Activated CD8-positive, alpha-beta T cell treated with anti-CD3 and anti-CD28 coated beads for 36 hours (primary cell): ENCODE results near the gene PLEKHJ1. TPM values are rescaled to one million over a fixed set of nuclear protein-coding genes. Genes with fewer than 3 reads are reported as not detected.

ENCODE experiments used
- ATAC-seq: fragments of 200-7000 bp; cut with Tn5 transposase; one replicate; pipeline ENCODE4 v1.10.0; 2021; ENCODE audit warnings: mild to moderate bottlenecking, moderate library complexity
- CTCF ChIA-PET: fragments of 350-600 bp; sonication (Branson Sonifier 250); formaldehyde crosslinking; loops from one replicate; lab custom pipeline; 2021; ENCODE audit warnings: antibody characterized with exemption; lab: Charles Lee
- POLR2A ChIA-PET: fragments of 350-600 bp; sonication (Branson Sonifier 250); formaldehyde crosslinking; loops from one replicate; lab custom pipeline; 2021; ENCODE audit warnings: antibody characterized with exemption; lab: Charles Lee
- DNase-seq: peaks from one replicate; pipeline ENCODE4 v3.0.0-alpha.2; 2020
- H3K27ac Mint-ChIP-seq: one replicate; pipeline ENCODE4 v1.8.0; 2021; ENCODE audit warnings: mild to moderate bottlenecking, mixed read lengths
- H3K27me3 Mint-ChIP-seq: one replicate; pipeline ENCODE4 v1.8.0; 2021; ENCODE audit warnings: mixed read lengths
- H3K36me3 Mint-ChIP-seq: one replicate; pipeline ENCODE4 v1.8.0; 2021; ENCODE audit warnings: low read depth, mixed read lengths
- H3K4me1 Mint-ChIP-seq: one replicate; pipeline ENCODE4 v1.8.0; 2021; ENCODE audit warnings: low read depth, mixed read lengths
- H3K4me3 Mint-ChIP-seq: one replicate; pipeline ENCODE4 v1.8.0; 2021; ENCODE audit warnings: mild to moderate bottlenecking, moderate library complexity, mixed read lengths
- H3K9me3 Mint-ChIP-seq: one replicate; pipeline ENCODE4 v1.8.0; 2021; ENCODE audit warnings: mixed read lengths
- CTCF ChIP-seq: fragments of 200-600 bp; IDR thresholded peaks from one replicate; pipeline ENCODE4 v1.8.0; 2022; ENCODE audit warnings: antibody characterized with exemption, mild to moderate bottlenecking
- intact Hi-C: fragments of 100-400 bp; cut with micrococcal nuclease; formaldehyde crosslinking; loops from one replicate; pipeline ENCODE4 v1.10.0; 2022
- total RNA-seq, 2 experiments: library from RNA; stranded (reverse); gene quantifications; one replicate each; pipeline ENCODE4 v1.2.3, GENCODE V29; 2021

PLEKHJ1 gene
- total RNA-seq, 2 experiments from 2014 or later = 65.3 to 72.8 TPM

- POLR2A ChIA-PET = interaction anchor here (0.9 to 10.4 kb wide), 3 partner anchors 12 to 141 kb away, joined by 3 to 202 read pairs (median 6); partner anchors contain the start of genes AMH and JSRP1
- H3K4me3 Mint-ChIP-seq = no peak overlapping the region
- peaks cover 49% of the 10 kb centered on the region for H3K36me3 Mint-ChIP-seq
Measured at GRCh38 chr19:2243274-2244124, 7.4 kb upstream of the PLEKHJ1 start.

DNA sequence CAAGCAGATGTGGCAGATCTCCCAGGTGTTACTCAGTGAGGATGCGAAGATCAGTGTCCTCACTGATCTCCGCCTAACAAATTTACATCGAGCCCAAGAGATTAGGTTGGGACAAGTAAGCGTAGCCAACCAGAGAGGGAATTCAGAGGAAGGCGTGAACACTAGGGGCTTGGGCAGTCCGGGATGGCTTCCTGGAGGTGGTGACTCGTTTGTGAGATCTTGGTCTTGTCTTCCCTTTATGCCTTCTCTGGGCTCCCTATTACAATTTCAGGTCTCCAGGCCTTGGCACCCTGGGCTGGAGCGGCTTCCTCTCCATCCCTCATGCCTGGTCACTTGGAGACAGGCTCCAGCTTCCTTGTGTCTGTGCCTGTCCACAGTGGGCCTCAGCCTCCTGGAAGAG lies 6.7 kb upstream of the PLEKHJ1 start:
- no peaks in the 10 kb centered on the region for H3K9me3 Mint-ChIP-seq
- H3K36me3 Mint-ChIP-seq = peaks cover 56% of the 10 kb centered on the region
- no peak for DNase-seq
- H3K4me3 Mint-ChIP-seq = no peak overlapping the region
- CTCF ChIA-PET = interaction anchor here (0.7 to 1.3 kb wide), 2 partner anchors 16 to 19 kb away, joined by 4 read pairs; no protein-coding TSS in a partner anchor
- TF ChIP-seq CTCF = no peak
- POLR2A ChIA-PET = interaction anchor here (0.9 to 10.4 kb wide), 3 partner anchors 13 to 142 kb away, joined by 3 to 202 read pairs (median 6); partner anchors contain the start of genes AMH and JSRP1
- intact Hi-C loops = no loop called here
- ATAC-seq = no peak
- H3K4me1 Mint-ChIP-seq = peaks cover 46% of the 10 kb centered on the region
- H3K27me3 Mint-ChIP-seq = no peaks in the 10 kb centered on the region
- no peak overlapping the region for H3K27ac Mint-ChIP-seq

More at GRCh38 chr19:2243274-2244124, 7.4 kb upstream of the PLEKHJ1 start:
- Mint-ChIP-seq H3K27ac (no peak overlapping the region), H3K9me3 (no peaks in the 10 kb centered on the region), H3K4me1 (peaks cover 39% of the 10 kb centered on the region), H3K27me3 (no peaks in the 10 kb centered on the region)
- CTCF ChIA-PET = interaction anchor here (0.5 to 1.3 kb wide), 2 partner anchors 18 to 80 kb away, joined by 3 to 4 read pairs; no protein-coding TSS in a partner anchor
- no peak for TF ChIP-seq CTCF
- ATAC-seq (no peak), DNase-seq (no peak)
- intact Hi-C loops = no loop called here

DNA sequence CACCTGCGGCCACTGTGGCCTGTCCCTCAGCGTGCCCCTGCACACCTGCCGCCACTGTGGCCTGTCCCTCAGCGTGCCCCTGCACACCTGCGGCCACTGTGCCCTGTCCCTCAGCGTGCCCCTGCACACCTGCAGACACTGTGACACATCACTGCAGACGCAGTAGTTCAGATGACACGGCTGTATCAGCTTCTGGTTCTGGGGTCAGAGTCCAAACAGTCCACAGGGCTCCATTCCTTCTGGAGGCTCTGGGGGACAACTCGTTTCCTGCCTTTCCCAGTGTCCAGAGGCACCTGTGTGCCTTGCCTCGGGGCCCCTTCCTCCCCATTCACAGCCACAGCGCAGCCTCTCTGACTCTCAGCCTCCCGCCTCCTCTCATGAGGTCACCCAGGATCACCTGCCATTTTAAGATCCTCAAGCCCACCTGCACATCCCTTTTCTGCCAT lies 6.0 kb upstream of the PLEKHJ1 start:
- H3K4me3 Mint-ChIP-seq = no peak overlapping the region
- CTCF ChIA-PET = interaction anchor here (1.3 kb wide), 1 partner anchor 20 kb away, joined by 4 read pairs; no protein-coding TSS in a partner anchor
- peaks cover 50% of the 10 kb centered on the region for H3K4me1 Mint-ChIP-seq
- POLR2A ChIA-PET = interaction anchor here (0.6 to 10.4 kb wide), 4 partner anchors 14 to 84 kb away, joined by 3 to 202 read pairs (median 46); partner anchors contain the start of genes AMH and JSRP1
- TF ChIP-seq CTCF = no peak
- no peak overlapping the region for H3K27ac Mint-ChIP-seq
- no peaks in the 10 kb centered on the region for H3K9me3 Mint-ChIP-seq
- intact Hi-C loops = no loop called here
- DNase-seq (no peak), ATAC-seq (no peak)
- H3K36me3 Mint-ChIP-seq = peaks cover 62% of the 10 kb centered on the region
- no peaks in the 10 kb centered on the region for H3K27me3 Mint-ChIP-seq

DNA sequence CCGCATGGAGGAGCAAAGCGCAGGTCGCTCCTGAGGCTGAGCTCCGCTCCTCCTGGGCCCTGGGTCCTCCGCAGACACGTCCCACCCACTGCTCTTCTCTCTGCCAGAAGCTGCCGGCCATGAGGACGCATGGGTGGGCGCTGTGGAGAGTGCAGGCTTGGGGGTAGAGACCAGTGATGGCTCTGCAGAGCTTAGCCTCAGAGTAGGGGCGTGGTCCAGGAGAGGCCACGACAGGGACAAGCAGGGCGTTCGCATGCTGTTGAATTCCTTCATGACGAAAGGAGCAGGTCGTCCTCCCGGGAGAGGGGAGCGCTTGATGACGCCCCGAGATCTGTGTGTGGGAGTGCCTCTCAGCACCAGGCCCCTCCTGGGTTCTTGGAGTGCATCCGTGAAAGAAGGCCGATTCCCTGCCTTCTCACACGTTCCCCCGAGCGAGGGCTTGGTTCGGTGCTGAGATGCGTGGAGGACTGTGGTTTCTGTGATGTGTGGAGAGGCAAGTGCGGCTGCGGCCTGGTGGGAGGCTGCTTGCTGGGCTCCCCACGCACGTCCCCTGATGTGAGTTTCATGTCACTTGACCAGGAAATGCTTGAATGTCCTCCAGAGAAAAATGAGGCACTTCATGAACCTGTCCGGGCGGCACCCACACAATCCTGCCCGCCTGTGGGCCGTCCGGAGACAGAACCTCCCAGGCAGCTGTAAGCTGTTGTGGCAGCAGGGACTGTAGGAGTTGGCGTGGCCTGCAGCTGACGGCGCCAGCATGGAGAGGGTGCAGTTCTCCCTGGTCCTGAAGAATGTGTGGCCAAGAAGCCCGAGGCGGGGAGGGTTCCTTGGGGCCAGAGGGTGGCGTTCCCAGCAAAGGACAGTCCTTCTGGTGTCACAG lies 5.0 kb upstream of the PLEKHJ1 start:
- Mint-ChIP-seq H3K4me1 (peaks cover 50% of the 10 kb centered on the region), H3K27me3 (no peaks in the 10 kb centered on the region), H3K9me3 (no peaks in the 10 kb centered on the region), H3K27ac (peak overlapping the region; percentile 67), H3K4me3 (peak overlapping the region; percentile 92), H3K36me3 (peaks cover 64% of the 10 kb centered on the region)
- ATAC-seq = no peak
- ChIA-PET CTCF (interaction anchor here (2.4 to 3.1 kb wide), 2 partner anchors 12 to 19 kb away, joined by 8 to 38 read pairs; no protein-coding TSS in a partner anchor), POLR2A (interaction anchor here (0.5 to 10.4 kb wide), 6 partner anchors 10 to 296 kb away, joined by 3 to 202 read pairs (median 4); partner anchors contain the start of genes AMH and JSRP1)
- DNase-seq = no peak
- no peak for TF ChIP-seq CTCF
- intact Hi-C loops = no loop called here
